Measurements from ENCODE around the gene KLF11.

DNA sequence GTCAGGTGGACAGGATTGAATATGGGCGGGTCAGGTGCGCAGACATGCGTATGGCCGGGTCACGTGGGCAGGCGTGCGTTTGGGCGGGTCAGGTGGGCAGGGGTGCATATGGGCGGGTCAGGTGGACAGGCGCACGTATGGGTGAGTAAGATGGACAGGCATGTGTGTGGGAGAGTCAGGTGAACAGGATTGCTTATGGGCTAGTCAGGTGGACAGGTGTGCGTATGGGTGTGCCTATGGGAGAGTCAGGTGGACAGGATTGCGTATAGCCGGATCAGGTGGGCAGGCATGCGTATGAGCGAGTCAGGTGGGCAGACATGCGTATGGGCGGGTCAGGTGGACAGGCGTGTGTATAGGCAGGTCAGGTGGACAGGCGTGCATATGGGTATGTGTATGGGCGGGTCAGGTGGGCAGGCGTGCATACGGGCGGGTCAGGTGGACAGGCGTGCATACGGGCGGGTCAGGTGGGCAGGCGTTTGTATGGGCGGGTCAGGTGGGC, 30.3 kb upstream of the KLF11 start:
- TF ChIP-seq POLR2AphosphoS5 (IDR thresholded peaks at IDR 0.05) (no peak), RAD21 (conservative IDR thresholded peaks at IDR 0.05) (no peak), SMC3 (conservative IDR thresholded peaks at IDR 0.05; ENCODE audit: poor library complexity) (no peak), TAF1 (IDR thresholded peaks at IDR 0.05; ENCODE audit: low read depth) (no peak), EZH2 (IDR thresholded peaks at IDR 0.05; ENCODE audit: borderline replicate concordance, insufficient read depth, low read length, poor library complexity, severe bottlenecking) (no peak)
- TF ChIP-seq, protein P1, sequence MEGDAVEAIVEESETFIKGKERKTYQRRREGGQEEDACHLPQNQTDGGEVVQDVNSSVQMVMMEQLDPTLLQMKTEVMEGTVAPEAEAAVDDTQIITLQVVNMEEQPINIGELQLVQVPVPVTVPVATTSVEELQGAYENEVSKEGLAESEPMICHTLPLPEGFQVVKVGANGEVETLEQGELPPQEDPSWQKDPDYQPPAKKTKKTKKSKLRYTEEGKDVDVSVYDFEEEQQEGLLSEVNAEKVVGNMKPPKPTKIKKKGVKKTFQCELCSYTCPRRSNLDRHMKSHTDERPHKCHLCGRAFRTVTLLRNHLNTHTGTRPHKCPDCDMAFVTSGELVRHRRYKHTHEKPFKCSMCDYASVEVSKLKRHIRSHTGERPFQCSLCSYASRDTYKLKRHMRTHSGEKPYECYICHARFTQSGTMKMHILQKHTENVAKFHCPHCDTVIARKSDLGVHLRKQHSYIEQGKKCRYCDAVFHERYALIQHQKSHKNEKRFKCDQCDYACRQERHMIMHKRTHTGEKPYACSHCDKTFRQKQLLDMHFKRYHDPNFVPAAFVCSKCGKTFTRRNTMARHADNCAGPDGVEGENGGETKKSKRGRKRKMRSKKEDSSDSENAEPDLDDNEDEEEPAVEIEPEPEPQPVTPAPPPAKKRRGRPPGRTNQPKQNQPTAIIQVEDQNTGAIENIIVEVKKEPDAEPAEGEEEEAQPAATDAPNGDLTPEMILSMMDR (IDR thresholded peaks at IDR 0.05; ENCODE audit: poor library complexity, severe bottlenecking) = no peak
